B cell (primary cell): ENCODE results near the gene TLE3.

Experiments
- CTCF ChIP-seq: fragments of 200-600 bp; IDR thresholded peaks from one replicate; pipeline ENCODE4 v1.8.0; 2022; ENCODE audit warnings: antibody characterized with exemption, mild to moderate bottlenecking
- EZH2 ChIP-seq: IDR thresholded peaks from 2 replicates; pipeline ENCODE4 v1.6.1; 2012; ENCODE audit warnings: borderline replicate concordance, low read depth, mild to moderate bottlenecking, moderate library complexity, low read length; ENCODE audit not compliant: insufficient read depth, poor library complexity, severe bottlenecking

- TF ChIP-seq CTCF (no peak), EZH2 (no peak)
These were observed 70.2 kb downstream of the TLE3 start for GRCh38 chr15:70027518-70027917.
